HepG2 (cell line): Measurements from ENCODE around the gene ZNF213. TPM values are rescaled to one million over a fixed set of nuclear protein-coding genes. Genes with fewer than 3 reads are reported as not detected.

Source experiments
- ATF1 ChIP-seq: IDR thresholded peaks from 2 replicates; pipeline ENCODE4 v1.6.1; 2016; ENCODE audit warnings: mild to moderate bottlenecking, control low read depth
- BCLAF1 ChIP-seq: fragments of 450-650 bp; IDR thresholded peaks from 2 replicates; pipeline ENCODE4 v1.6.1; 2017; ENCODE audit warnings: mild to moderate bottlenecking
- DR1 ChIP-seq: sonication (generic); formaldehyde crosslinking; IDR thresholded peaks from 2 replicates; pipeline ENCODE4 v1.8.0; 2021; ENCODE audit warnings: mild to moderate bottlenecking, missing genetic modification reagents, inconsistent platforms
- ETV5 ChIP-seq: IDR thresholded peaks from 2 replicates; pipeline ENCODE4 v1.6.1; 2018; ENCODE audit warnings: missing biosample characterization, missing genetic modification reagents, inconsistent platforms, borderline replicate concordance
- FOXC1 ChIP-seq: sonication (generic); formaldehyde crosslinking; IDR thresholded peaks from 2 replicates; pipeline ENCODE4 v1.8.0; 2022; ENCODE audit warnings: mild to moderate bottlenecking, missing genetic modification reagents, borderline replicate concordance
- GRHL1 ChIP-seq: sonication (generic); formaldehyde crosslinking; conservative IDR thresholded peaks from 2 replicates; pipeline ENCODE4 v1.8.0; 2022; ENCODE audit warnings: missing genetic modification reagents
- MATR3 ChIP-seq: sonication (generic); formaldehyde crosslinking; IDR thresholded peaks from 2 replicates; pipeline ENCODE4 v1.4.0; 2020; ENCODE audit warnings: missing genetic modification reagents
- MLXIP ChIP-seq: sonication (generic); formaldehyde crosslinking; IDR thresholded peaks from 2 replicates; pipeline ENCODE4 v1.9.0; 2021; ENCODE audit warnings: missing genetic modification reagents, borderline replicate concordance
- NFE2L2 ChIP-seq: fragments of 150-350 bp; IDR thresholded peaks from 2 replicates; pipeline ENCODE4 v1.6.1; 2014; ENCODE audit warnings: low read length
- NFIB ChIP-seq: sonication (generic); formaldehyde crosslinking; IDR thresholded peaks from 2 replicates; pipeline ENCODE4 v1.9.0; 2021; ENCODE audit warnings: missing genetic modification reagents, mild to moderate bottlenecking, borderline replicate concordance
- NKX3-1 ChIP-seq: sonication (generic); formaldehyde crosslinking; IDR thresholded peaks from 2 replicates; pipeline ENCODE4 v1.5.0; 2020; ENCODE audit warnings: missing genetic modification reagents
- PAF1 ChIP-seq: IDR thresholded peaks from 2 replicates; pipeline ENCODE4 v1.6.1; 2016; ENCODE audit warnings: missing genetic modification reagents, missing compliant biosample characterization
- PRPF4 ChIP-seq: fragments of 200-400 bp; formaldehyde crosslinking; IDR thresholded peaks from 2 replicates; pipeline ENCODE4 v1.6.1; 2016; ENCODE audit warnings: low read length, low read depth; ENCODE audit not compliant: poor library complexity, severe bottlenecking
- SIX4 ChIP-seq: sonication (generic); formaldehyde crosslinking; IDR thresholded peaks from 2 replicates; pipeline ENCODE4 v1.4.0; 2020; ENCODE audit warnings: missing genetic modification reagents
- TBX3 ChIP-seq: fragments of 450-650 bp; IDR thresholded peaks from 2 replicates; pipeline ENCODE4 v1.6.1; 2017; ENCODE audit warnings: antibody characterized with exemption, mild to moderate bottlenecking, inconsistent platforms, borderline replicate concordance
- XBP1 ChIP-seq: sonication (generic); formaldehyde crosslinking; IDR thresholded peaks from 2 replicates; pipeline ENCODE4 v1.5.0; 2020; ENCODE audit warnings: missing genetic modification reagents
- XRCC5 ChIP-seq: fragments of 200-400 bp; formaldehyde crosslinking; optimal IDR thresholded peaks from 2 replicates; pipeline ENCODE3; 2017; ENCODE audit warnings: mild to moderate bottlenecking, low read length
- ZBTB42 ChIP-seq: sonication (generic); formaldehyde crosslinking; IDR thresholded peaks from 2 replicates; pipeline ENCODE4 v1.5.0; 2020; ENCODE audit warnings: mild to moderate bottlenecking, missing genetic modification reagents
- ZNF326 ChIP-seq: sonication (generic); formaldehyde crosslinking; IDR thresholded peaks from 2 replicates; pipeline ENCODE4 v1.4.0; 2020; ENCODE audit warnings: missing genetic modification reagents, borderline replicate concordance
- ZNF550 ChIP-seq: sonication (generic); formaldehyde crosslinking; IDR thresholded peaks from 2 replicates; pipeline ENCODE4 v1.4.0; 2020; ENCODE audit warnings: mild to moderate bottlenecking, missing genetic modification reagents, borderline replicate concordance
- ZNF75D ChIP-seq: sonication (generic); formaldehyde crosslinking; IDR thresholded peaks from 2 replicates; pipeline ENCODE4 v1.8.1; 2023; ENCODE audit warnings: missing genetic modification reagents, mild to moderate bottlenecking, borderline replicate concordance
- ZNF816 ChIP-seq: sonication (generic); formaldehyde crosslinking; IDR thresholded peaks from 2 replicates; pipeline ENCODE4 v1.8.0; 2022; ENCODE audit warnings: missing genetic modification reagents, mild to moderate bottlenecking, borderline replicate concordance
- ZSCAN25 ChIP-seq: sonication (generic); formaldehyde crosslinking; IDR thresholded peaks from 2 replicates; pipeline ENCODE4 v1.8.0; 2022; ENCODE audit warnings: mild to moderate bottlenecking, missing genetic modification reagents
- ZSCAN31 ChIP-seq: sonication (generic); formaldehyde crosslinking; IDR thresholded peaks from 2 replicates; pipeline ENCODE4 v1.5.0; 2020; ENCODE audit warnings: low read depth, mild to moderate bottlenecking, missing genetic modification reagents
- polyA plus RNA-seq, 8 experiments: library from polyadenylated mRNA; depleted of rRNA in 3 of 8; stranded (reverse) in 7 of 8; unstranded in 1 of 8; fragments of >200 nt; fragmentation: Illumina TruSeq in 4 of 8; extraction: Trizol in 4 of 8; gene quantifications; 2 replicates each; pipeline versions ENCODE4 v1.2.1 to v1.2.3, GENCODE V29; 2011 to 2016; ENCODE audit warnings: low read depth in 4 of 8, missing spikeins in 1 of 8, mixed read lengths in 1 of 8; ENCODE audit not compliant: insufficient read depth in 1 of 8
- total RNA-seq, 5 experiments: library from RNA; depleted of rRNA; stranded (reverse); fragments of >200 nt; fragmentation: Illumina TruSeq; extraction: Trizol; gene quantifications; 2 replicates each; pipeline ENCODE4 v1.2.3, GENCODE V29; 2016; ENCODE audit warnings: low read depth in 1 of 5

The ZNF213 gene
- total and polyA plus RNA-seq, 2 of the 13 experiments (the other 11 are each of a cell fraction or from before 2014, with no cell fraction given), result 0.59 to 0.97 TPM

GRCh38 chr16:3171855-3172593 lies 37.2 kb downstream of the ZNF213 start (continued):
- TF ChIP-seq MLXIP (CRISPR knock-in tag), result no peak
- no peak for TF ChIP-seq ZNF326 (CRISPR knock-in tag)
- TF ChIP-seq ZNF75D (CRISPR knock-in tag), result no peak
- peak; percentile 70 for TF ChIP-seq ATF1 (CRISPR knock-in tag)
- no peak for TF ChIP-seq MATR3 (CRISPR knock-in tag)
- TF ChIP-seq PRPF4, result peak; percentile 37
- TF ChIP-seq BCLAF1, result no peak
- no peak for TF ChIP-seq ZNF550 (CRISPR knock-in tag)
- no peak for TF ChIP-seq ZNF816 (CRISPR knock-in tag)
- TF ChIP-seq XBP1 (CRISPR knock-in tag), result no peak
- no peak for TF ChIP-seq FOXC1 (CRISPR knock-in tag)
- no peak for TF ChIP-seq ZSCAN31
- no peak for TF ChIP-seq DR1
- no peak for TF ChIP-seq TBX3
- no peak for TF ChIP-seq SIX4 (CRISPR knock-in tag)
- TF ChIP-seq NFE2L2, result no peak
- no peak for TF ChIP-seq NKX3-1 (CRISPR knock-in tag)
- TF ChIP-seq XRCC5, result no peak
- no peak for TF ChIP-seq ZSCAN25 (CRISPR knock-in tag)
- peak; percentile 14; the same call in 1 of the 2 replicates for TF ChIP-seq ETV5 (CRISPR knock-in tag)
- TF ChIP-seq PAF1, result no peak
- TF ChIP-seq NFIB (CRISPR knock-in tag), result no peak
- TF ChIP-seq GRHL1, result no peak
- TF ChIP-seq ZBTB42 (CRISPR knock-in tag), result no peak
